Activated CD8-positive, alpha-beta memory T cell treated with anti-CD3 and anti-CD28 coated beads, Interleukin-2, amount 50 U/mL, for 1 hour (primary cell): ENCODE measurements around the gene TMEM81.

Source experiments
- DNase-seq: peaks from one replicate; pipeline ENCODE4 v3.0.0-alpha.2; 2020; ENCODE audit errors: extremely low read depth

Gene TMEM81

GRCh38 chr1:205076245-205076761 is 8.0 kb downstream of the TMEM81 start:
- no peak for DNase-seq

- DNase-seq, result no peak
Measured at GRCh38 chr1:205075642-205076155, 8.6 kb downstream of the TMEM81 start.

DNA sequence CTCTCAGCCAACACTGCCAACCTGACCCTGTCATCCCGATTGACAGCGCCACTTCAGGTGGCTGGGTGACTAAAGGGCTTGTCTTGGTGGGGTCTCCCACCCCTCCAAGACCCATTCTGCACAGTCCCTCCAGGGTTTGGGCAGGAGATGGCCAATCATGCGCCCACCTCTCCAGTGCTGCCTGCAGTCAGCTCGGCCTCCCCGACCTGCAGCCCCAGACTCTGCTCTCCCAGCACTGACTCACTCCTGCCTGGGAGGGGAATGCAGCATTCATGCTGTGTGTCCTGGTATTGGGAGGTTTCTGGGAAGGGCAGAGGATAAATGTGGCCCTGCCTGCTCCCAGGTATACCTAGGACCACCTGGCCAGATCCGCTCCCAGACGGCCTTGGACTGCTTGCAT is 9.7 kb downstream of the TMEM81 start:
- DNase-seq, result no peak

- DNase-seq, result no peak
Measured at GRCh38 chr1:205074084-205074483, 10.2 kb downstream of the TMEM81 start.

DNA sequence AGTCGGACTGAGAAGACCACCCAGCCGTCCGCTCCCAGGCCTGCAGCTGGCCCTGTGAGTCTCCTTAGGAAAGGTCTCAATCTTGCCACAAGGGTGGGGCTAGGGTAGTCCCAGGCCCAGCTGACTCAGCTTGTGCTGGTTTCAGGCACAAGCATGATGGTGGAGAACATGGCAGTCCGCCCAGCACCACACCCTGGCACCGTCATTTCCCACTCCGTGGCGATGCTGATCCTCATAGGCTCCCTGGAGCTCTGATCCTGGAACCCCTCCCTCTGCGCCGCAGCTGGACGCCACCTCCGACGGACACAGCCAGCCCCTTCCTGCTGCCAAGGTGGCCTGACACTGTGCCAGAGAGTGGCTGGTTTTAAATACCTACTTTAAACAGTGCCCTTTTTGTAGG is 10.7 kb downstream of the TMEM81 start:
- DNase-seq, result no peak

- no peak for DNase-seq
Measured at GRCh38 chr1:205072881-205073280, 11.4 kb downstream of the TMEM81 start.

GRCh38 chr1:205072286-205072685 is 12.0 kb downstream of the TMEM81 start:
- no peak for DNase-seq

GRCh38 chr1:205071801-205072200 is 12.5 kb downstream of the TMEM81 start:
- DNase-seq, result no peak

- no peak for DNase-seq
Measured at GRCh38 chr1:205071028-205071409, 13.2 kb downstream of the TMEM81 start.

DNA sequence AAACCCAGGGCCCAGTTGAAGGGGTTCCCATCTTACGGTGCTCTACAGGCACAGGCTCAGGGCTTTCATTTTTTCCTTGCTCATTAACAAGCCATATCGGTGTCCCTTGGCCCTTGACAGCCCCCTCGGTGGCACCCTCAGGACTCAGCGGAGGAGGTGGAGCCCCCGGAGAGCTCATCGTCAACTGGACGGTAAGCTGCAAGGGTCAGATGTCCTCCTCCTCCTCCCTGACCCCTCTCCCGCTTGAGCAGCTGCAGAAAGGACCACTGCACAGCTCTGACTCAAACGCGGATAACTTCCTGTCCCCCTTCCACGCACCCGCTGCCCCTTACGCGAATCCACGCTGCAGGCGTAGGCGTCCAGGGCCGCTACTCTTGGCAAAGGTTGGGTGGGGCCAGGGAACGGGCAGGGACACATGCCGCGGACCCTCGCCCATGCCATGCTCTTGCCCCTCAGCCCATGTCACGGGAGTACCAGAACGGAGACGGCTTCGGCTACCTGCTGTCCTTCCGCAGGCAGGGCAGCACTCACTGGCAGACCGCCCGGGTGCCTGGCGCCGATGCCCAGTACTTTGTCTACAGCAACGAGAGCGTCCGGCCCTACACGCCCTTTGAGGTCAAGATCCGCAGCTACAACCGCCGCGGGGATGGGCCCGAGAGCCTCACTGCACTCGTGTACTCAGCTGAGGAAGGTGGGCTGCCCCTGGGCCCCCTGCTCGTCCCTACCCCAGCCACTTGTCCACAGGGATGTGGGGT is 14.7 kb downstream of the TMEM81 start:
- no peak for DNase-seq

- DNase-seq, result no peak
Measured at GRCh38 chr1:205068457-205069040, 15.7 kb downstream of the TMEM81 start.

GRCh38 chr1:205068001-205068400 is 16.3 kb downstream of the TMEM81 start:
- no peak for DNase-seq

GRCh38 chr1:205067031-205067430 is 17.2 kb downstream of the TMEM81 start:
- DNase-seq, result no peak

- no peak for DNase-seq
Measured at GRCh38 chr1:205066141-205066818, 18.0 kb downstream of the TMEM81 start.

GRCh38 chr1:205065666-205066065 is 18.6 kb downstream of the TMEM81 start:
- no peak for DNase-seq

DNA sequence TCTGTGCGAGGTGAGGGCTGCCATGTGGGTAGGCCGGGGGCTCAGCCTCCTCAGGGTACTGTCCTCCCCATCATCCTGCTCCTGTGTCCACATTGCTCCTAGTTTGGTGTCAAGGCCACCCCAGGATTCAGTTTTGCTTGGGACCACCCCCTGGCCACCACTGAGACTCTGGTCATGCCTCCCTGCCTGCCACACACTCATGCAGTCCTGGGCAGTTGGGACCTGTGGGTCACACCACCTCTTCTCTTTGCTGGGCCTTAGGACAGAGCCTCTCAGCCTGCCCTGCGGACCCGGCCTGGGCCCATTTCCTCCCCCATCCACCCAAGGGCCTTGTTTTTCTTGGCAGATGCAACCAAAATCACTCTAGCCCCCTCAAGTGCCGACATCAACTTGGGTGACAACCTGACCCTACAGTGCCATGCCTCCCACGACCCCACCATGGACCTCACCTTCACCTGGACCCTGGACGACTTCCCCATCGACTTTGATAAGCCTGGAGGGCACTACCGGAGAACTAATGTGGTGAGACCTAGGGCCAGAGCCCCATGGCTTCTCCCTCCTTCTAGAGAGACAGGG is 19.4 kb downstream of the TMEM81 start:
- no peak for DNase-seq

DNA sequence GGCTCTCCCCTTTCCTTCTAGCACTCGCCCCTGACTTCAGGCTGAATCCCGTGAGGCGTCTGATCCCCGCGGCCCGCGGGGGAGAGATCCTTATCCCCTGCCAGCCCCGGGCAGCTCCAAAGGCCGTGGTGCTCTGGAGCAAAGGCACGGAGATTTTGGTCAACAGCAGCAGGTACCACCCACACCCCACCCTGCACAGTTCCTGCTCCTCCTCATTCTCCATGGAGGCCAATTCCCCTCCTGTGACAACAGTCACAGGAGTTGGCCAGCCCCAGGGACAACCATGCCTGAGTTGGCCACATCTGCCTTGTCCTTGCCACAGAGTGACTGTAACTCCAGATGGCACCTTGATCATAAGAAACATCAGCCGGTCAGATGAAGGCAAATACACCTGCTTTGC is 20.0 kb downstream of the TMEM81 start:
- no peak for DNase-seq

DNA sequence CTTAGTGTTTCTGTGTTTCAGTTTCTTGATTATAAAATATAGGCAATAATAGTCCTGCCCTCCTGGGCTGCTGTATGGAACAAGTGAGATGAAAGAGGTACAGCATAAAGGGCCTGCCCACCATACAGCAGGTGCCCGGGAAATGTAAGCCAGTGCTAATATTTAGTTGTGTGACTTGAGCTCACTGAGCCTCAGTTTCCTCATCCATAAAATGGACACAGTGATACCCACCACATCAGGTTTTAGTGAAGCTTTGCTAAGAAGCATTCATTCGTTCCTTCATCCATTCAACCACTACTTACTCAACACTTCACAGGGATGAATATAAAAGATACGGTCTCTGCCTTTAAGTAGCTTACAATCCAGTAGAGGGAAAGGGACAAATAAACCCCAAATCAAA is 21.4 kb downstream of the TMEM81 start:
- no peak for DNase-seq

GRCh38 chr1:205062319-205062718 is 21.9 kb downstream of the TMEM81 start:
- DNase-seq, result no peak

DNA sequence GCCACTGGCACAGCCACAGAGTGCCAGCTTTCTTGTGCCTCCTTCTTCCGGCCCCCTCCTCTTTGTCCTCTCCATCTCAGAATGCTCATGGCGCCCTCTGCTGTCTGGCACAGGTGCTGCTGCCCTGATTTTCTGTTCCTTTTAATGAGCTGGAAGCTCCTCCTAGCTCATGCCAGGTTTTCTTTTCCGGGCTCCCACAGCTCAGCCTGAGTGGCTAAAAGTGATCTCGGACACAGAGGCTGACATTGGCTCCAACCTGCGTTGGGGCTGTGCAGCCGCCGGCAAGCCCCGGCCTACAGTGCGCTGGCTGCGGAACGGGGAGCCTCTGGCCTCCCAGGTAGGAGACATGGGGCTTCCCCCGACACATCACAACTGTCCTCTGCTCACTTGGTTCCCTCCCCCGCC is 22.6 kb downstream of the TMEM81 start:
- DNase-seq, result peak; percentile 9

DNA sequence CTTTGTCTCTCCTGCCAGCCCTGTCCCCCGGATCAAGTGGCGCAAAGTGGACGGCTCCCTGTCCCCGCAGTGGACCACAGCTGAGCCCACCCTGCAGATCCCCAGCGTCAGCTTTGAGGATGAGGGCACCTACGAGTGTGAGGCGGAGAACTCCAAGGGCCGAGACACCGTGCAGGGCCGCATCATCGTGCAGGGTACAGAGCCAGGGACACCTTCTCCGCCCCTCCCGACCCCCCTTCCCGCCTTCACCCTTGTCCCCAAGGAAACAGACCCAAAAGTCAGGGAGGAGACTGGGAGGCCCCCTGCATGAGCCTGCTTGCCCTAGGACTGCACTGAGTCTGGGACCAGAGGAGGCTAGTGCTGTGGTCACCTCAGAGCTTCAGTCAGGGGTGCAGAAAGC is 23.0 kb downstream of the TMEM81 start:
- DNase-seq, result no peak

- no peak for DNase-seq
Measured at GRCh38 chr1:205060746-205061145, 23.5 kb downstream of the TMEM81 start.
